ENCODE measurements around the gene STAT3. TPM values are rescaled to one million over a fixed set of nuclear protein-coding genes. Genes with fewer than 3 reads are reported as not detected.

STAT3 gene
- total RNA-seq, 2 experiments from 2014 or later: 14.8 to 28.7 TPM

- H3K79me2 ChIP-seq (ENCODE audit: insufficient read depth, low read depth, low read length): no peaks in the 10 kb centered on the region
- BruUV-seq (replicated peaks): no TSS peak
- H4K20me1 ChIP-seq (ENCODE audit: insufficient read depth, low read length): no peaks in the 10 kb centered on the region
- H3K27ac ChIP-seq (ENCODE audit: low read depth, low read length, poor library complexity, severe bottlenecking): no peak overlapping the region
- no peak overlapping the region for H3K4me3 ChIP-seq (ENCODE audit: low read depth, low read length, poor library complexity, severe bottlenecking)
- H2AFZ ChIP-seq (ENCODE audit: low read length): no peak overlapping the region
- ChIA-PET CTCF (ENCODE audit: unreplicated experiment) (no interaction called here), POLR2A (interaction anchor here (1.1 to 1.3 kb wide), 3 partner anchors 10 to 98 kb away, joined by 3 to 5 read pairs (median 3); no protein-coding TSS in a partner anchor)
- TF ChIP-seq EZH2phosphoT487 (IDR thresholded peaks at IDR 0.05; ENCODE audit: borderline replicate concordance, low read depth, low read length) (no peak), CTCF (conservative IDR thresholded peaks at IDR 0.05; ENCODE audit: low read length) (no peak)
- H3K36me3 ChIP-seq (ENCODE audit: insufficient read depth, low read length): no peaks in the 10 kb centered on the region
- no peak for DNase-seq (ENCODE audit: low spot score)
- peaks cover 14% of the 10 kb centered on the region for H3K4me1 ChIP-seq (ENCODE audit: insufficient read depth, low read length, poor library complexity, severe bottlenecking)
- no peak overlapping the region for H3K4me2 ChIP-seq (ENCODE audit: low read length)
- intact Hi-C loops (cut with micrococcal nuclease; ENCODE audit: unreplicated experiment): no loop called here
- H3K9me2 ChIP-seq (ENCODE audit: insufficient read depth, low read length): no peaks in the 10 kb centered on the region
- no peaks in the 10 kb centered on the region for H3K9me3 ChIP-seq (ENCODE audit: low read length)
Observed at GRCh38 chr17:42431758-42432161, 43.5 kb upstream of the STAT3 start.

GRCh38 chr17:42429726-42430447, 41.6 kb upstream of the STAT3 start:
- no peak overlapping the region for H3K4me3 ChIP-seq (ENCODE audit: low read depth, low read length, poor library complexity, severe bottlenecking)
- H4K20me1 ChIP-seq (ENCODE audit: insufficient read depth, low read length): no peaks in the 10 kb centered on the region
- no peaks in the 10 kb centered on the region for H3K79me2 ChIP-seq (ENCODE audit: insufficient read depth, low read depth, low read length)
- intact Hi-C loops (cut with micrococcal nuclease; ENCODE audit: unreplicated experiment): no loop called here
- TF ChIP-seq CTCF (conservative IDR thresholded peaks at IDR 0.05; ENCODE audit: low read length): no peak
- no peak for TF ChIP-seq EZH2phosphoT487 (IDR thresholded peaks at IDR 0.05; ENCODE audit: borderline replicate concordance, low read depth, low read length)
- ChIA-PET CTCF (ENCODE audit: unreplicated experiment) (no interaction called here), POLR2A (interaction anchor here (0.6 to 1.6 kb wide), 3 partner anchors 11 to 85 kb away, joined by 5 to 6 read pairs (median 6); partner anchors contain the start of gene STAT3)
- no peaks in the 10 kb centered on the region for H3K36me3 ChIP-seq (ENCODE audit: insufficient read depth, low read length)
- peaks cover 14% of the 10 kb centered on the region for H3K4me1 ChIP-seq (ENCODE audit: insufficient read depth, low read length, poor library complexity, severe bottlenecking)
- no peaks in the 10 kb centered on the region for H3K9me2 ChIP-seq (ENCODE audit: insufficient read depth, low read length)
- H2AFZ ChIP-seq (ENCODE audit: low read length): no peak overlapping the region
- peak overlapping the region; percentile 18; the same call in 1 of the 2 replicates for H3K4me2 ChIP-seq (ENCODE audit: low read length)
- BruUV-seq (replicated peaks): no TSS peak
- DNase-seq (ENCODE audit: low spot score): peak; percentile 24
- H3K9me3 ChIP-seq (ENCODE audit: low read length): no peaks in the 10 kb centered on the region
- no peak overlapping the region for H3K27ac ChIP-seq (ENCODE audit: low read depth, low read length, poor library complexity, severe bottlenecking)
